ENCODE data around the gene HEPHL1.

DNA sequence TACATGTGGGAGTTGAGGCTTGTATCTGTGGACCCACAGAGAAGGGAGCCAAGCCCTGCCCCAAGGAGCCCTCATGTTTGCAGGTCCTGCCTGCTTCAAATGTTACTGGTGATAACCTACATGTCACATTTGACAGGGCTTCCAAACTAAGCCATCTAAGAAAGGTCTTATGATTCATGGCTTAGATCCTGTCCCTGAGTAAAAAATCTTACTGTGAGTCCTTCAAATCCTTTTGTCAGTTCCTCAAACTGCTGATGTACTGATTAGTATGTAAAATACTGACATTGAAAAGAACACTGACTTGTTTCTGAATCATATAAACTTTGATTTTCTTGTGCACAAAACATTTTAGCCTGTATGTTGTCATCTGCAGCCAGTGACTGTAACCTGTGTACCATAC, 106.5 kb downstream of the HEPHL1 start:
- TF ChIP-seq, protein P1, sequence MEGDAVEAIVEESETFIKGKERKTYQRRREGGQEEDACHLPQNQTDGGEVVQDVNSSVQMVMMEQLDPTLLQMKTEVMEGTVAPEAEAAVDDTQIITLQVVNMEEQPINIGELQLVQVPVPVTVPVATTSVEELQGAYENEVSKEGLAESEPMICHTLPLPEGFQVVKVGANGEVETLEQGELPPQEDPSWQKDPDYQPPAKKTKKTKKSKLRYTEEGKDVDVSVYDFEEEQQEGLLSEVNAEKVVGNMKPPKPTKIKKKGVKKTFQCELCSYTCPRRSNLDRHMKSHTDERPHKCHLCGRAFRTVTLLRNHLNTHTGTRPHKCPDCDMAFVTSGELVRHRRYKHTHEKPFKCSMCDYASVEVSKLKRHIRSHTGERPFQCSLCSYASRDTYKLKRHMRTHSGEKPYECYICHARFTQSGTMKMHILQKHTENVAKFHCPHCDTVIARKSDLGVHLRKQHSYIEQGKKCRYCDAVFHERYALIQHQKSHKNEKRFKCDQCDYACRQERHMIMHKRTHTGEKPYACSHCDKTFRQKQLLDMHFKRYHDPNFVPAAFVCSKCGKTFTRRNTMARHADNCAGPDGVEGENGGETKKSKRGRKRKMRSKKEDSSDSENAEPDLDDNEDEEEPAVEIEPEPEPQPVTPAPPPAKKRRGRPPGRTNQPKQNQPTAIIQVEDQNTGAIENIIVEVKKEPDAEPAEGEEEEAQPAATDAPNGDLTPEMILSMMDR (conservative IDR thresholded peaks at IDR 0.05; ENCODE audit: low read depth in 2 of 2) = no peak
- TF ChIP-seq ZNF114 (CRISPR knock-in tag; IDR thresholded peaks at IDR 0.05) = no peak
- TF ChIP-seq EZH2phosphoT487 (IDR thresholded peaks at IDR 0.05; ENCODE audit: unreplicated experiment) = no peak
- TF ChIP-seq, protein P2, sequence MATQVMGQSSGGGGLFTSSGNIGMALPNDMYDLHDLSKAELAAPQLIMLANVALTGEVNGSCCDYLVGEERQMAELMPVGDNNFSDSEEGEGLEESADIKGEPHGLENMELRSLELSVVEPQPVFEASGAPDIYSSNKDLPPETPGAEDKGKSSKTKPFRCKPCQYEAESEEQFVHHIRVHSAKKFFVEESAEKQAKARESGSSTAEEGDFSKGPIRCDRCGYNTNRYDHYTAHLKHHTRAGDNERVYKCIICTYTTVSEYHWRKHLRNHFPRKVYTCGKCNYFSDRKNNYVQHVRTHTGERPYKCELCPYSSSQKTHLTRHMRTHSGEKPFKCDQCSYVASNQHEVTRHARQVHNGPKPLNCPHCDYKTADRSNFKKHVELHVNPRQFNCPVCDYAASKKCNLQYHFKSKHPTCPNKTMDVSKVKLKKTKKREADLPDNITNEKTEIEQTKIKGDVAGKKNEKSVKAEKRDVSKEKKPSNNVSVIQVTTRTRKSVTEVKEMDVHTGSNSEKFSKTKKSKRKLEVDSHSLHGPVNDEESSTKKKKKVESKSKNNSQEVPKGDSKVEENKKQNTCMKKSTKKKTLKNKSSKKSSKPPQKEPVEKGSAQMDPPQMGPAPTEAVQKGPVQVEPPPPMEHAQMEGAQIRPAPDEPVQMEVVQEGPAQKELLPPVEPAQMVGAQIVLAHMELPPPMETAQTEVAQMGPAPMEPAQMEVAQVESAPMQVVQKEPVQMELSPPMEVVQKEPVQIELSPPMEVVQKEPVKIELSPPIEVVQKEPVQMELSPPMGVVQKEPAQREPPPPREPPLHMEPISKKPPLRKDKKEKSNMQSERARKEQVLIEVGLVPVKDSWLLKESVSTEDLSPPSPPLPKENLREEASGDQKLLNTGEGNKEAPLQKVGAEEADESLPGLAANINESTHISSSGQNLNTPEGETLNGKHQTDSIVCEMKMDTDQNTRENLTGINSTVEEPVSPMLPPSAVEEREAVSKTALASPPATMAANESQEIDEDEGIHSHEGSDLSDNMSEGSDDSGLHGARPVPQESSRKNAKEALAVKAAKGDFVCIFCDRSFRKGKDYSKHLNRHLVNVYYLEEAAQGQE (IDR thresholded peaks at IDR 0.05; ENCODE audit: unreplicated experiment) = no peak
- no peak for TF ChIP-seq EZH2 (IDR thresholded peaks at IDR 0.05; ENCODE audit: low read depth, unreplicated experiment)
- TF ChIP-seq JUNB (IDR thresholded peaks at IDR 0.05; ENCODE audit: unreplicated experiment) = no peak
- no peak for TF ChIP-seq POLR2AphosphoS5 (IDR thresholded peaks at IDR 0.05; ENCODE audit: low read depth)
- TF ChIP-seq, protein P3, sequence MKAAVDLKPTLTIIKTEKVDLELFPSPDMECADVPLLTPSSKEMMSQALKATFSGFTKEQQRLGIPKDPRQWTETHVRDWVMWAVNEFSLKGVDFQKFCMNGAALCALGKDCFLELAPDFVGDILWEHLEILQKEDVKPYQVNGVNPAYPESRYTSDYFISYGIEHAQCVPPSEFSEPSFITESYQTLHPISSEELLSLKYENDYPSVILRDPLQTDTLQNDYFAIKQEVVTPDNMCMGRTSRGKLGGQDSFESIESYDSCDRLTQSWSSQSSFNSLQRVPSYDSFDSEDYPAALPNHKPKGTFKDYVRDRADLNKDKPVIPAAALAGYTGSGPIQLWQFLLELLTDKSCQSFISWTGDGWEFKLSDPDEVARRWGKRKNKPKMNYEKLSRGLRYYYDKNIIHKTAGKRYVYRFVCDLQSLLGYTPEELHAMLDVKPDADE (IDR thresholded peaks at IDR 0.05) = no peak
- TF ChIP-seq CREB1 (CRISPR knock-in tag; IDR thresholded peaks at IDR 0.05; ENCODE audit: low read depth) = no peak
- TF ChIP-seq NANOG (IDR thresholded peaks at IDR 0.05; ENCODE audit: borderline replicate concordance) = no peak
- TF ChIP-seq ZNF331 (CRISPR knock-in tag; IDR thresholded peaks at IDR 0.05; ENCODE audit: low read depth) = no peak
